ENCODE data around the gene FNDC3B.

Gene FNDC3B

GRCh38 chr3:172195407-172195754 is 156.0 kb downstream of the FNDC3B start:
- no peak for DNase-seq

- no peak for DNase-seq
These were observed 158.0 kb downstream of the FNDC3B start for GRCh38 chr3:172197344-172197743.

GRCh38 chr3:172198428-172198827 is 159.1 kb downstream of the FNDC3B start:
- DNase-seq = no peak

GRCh38 chr3:172199850-172200369 is 160.5 kb downstream of the FNDC3B start:
- DNase-seq = no peak

- no peak for DNase-seq
These were observed 161.9 kb downstream of the FNDC3B start for GRCh38 chr3:172201136-172201869.

- DNase-seq = no peak
These were observed 162.5 kb downstream of the FNDC3B start for GRCh38 chr3:172201870-172202236.

GRCh38 chr3:172202797-172203196 is 163.4 kb downstream of the FNDC3B start:
- DNase-seq = no peak

GRCh38 chr3:172203522-172204258 is 164.3 kb downstream of the FNDC3B start:
- no peak for DNase-seq

GRCh38 chr3:172204716-172205115 is 165.3 kb downstream of the FNDC3B start:
- no peak for DNase-seq

GRCh38 chr3:172208586-172209332 is 169.4 kb downstream of the FNDC3B start:
- DNase-seq = no peak

- DNase-seq = no peak
These were observed 170.2 kb downstream of the FNDC3B start for GRCh38 chr3:172209333-172210321.

GRCh38 chr3:172210355-172210754 is 171.0 kb downstream of the FNDC3B start:
- DNase-seq = no peak

- DNase-seq = no peak
These were observed 171.7 kb downstream of the FNDC3B start for GRCh38 chr3:172211123-172211522.

- DNase-seq = no peak
These were observed 173.8 kb downstream of the FNDC3B start for GRCh38 chr3:172213200-172213599.

GRCh38 chr3:172213904-172214303 is 174.5 kb downstream of the FNDC3B start:
- no peak for DNase-seq

GRCh38 chr3:172216267-172216666 is 176.9 kb downstream of the FNDC3B start:
- no peak for DNase-seq

GRCh38 chr3:172216911-172217310 is 177.5 kb downstream of the FNDC3B start:
- no peak for DNase-seq

GRCh38 chr3:172217877-172218276 is 178.5 kb downstream of the FNDC3B start:
- no peak for DNase-seq

GRCh38 chr3:172218350-172219323 is 179.3 kb downstream of the FNDC3B start:
- DNase-seq = no peak

- DNase-seq = no peak
These were observed 180.4 kb downstream of the FNDC3B start for GRCh38 chr3:172219750-172220149.

GRCh38 chr3:172221547-172221946 is 182.2 kb downstream of the FNDC3B start:
- DNase-seq = no peak
